A673 (cell line): ENCODE data around the gene WDR82. TPM values are rescaled to one million over a fixed set of nuclear protein-coding genes. Genes with fewer than 3 reads are reported as not detected.

Experiments
- BruUV-seq: library from RNA; stranded (reverse); fragments of 400-500 nt; replicated peaks from 2 replicates; lab custom pipeline; 2021; lab: Mats Ljungman, UMichigan
- CTCF ChIA-PET: fragments of 300-600 bp; sonication (Branson Sonifier 250); formaldehyde crosslinking; loops from one replicate; lab custom pipeline; 2022; ENCODE audit warnings: antibody characterized with exemption; lab: Charles Lee
- POLR2A ChIA-PET: fragments of 300-600 bp; sonication (Branson Sonifier 250); formaldehyde crosslinking; loops from one replicate; lab custom pipeline; 2022; ENCODE audit warnings: antibody characterized with exemption; ENCODE audit not compliant: low non-redundant PET; lab: Charles Lee
- DNase-seq: peaks from one replicate; pipeline ENCODE4 v3.0.0-alpha.2; 2015; ENCODE audit warnings: low spot score
- H3K27ac ChIP-seq: fragments of 200-600 bp; sonication (generic); 2 replicates; pipeline ENCODE4 v1.5.1; 2016; ENCODE audit warnings: mixed run types, low read depth, mild to moderate bottlenecking, mixed read lengths, antibody characterized with exemption, low read length; ENCODE audit not compliant: poor library complexity, severe bottlenecking
- H3K27me3 ChIP-seq: fragments of 200-600 bp; sonication (generic); replicated peaks from 2 replicates; pipeline ENCODE4 v1.6.1; 2017; ENCODE audit warnings: mixed run types, low read depth, mild to moderate bottlenecking, mixed read lengths, antibody characterized with exemption, low read length; ENCODE audit not compliant: insufficient read depth, poor library complexity
- H3K36me3 ChIP-seq: fragments of 200-600 bp; sonication (generic); 2 replicates; pipeline ENCODE4 v1.6.1; 2016; ENCODE audit warnings: mixed run types, mild to moderate bottlenecking, mixed read lengths, antibody characterized with exemption, low read length; ENCODE audit not compliant: insufficient read depth, poor library complexity, severe bottlenecking
- H3K4me1 ChIP-seq: fragments of 200-600 bp; sonication (generic); 2 replicates; pipeline ENCODE4 v1.6.1; 2017; ENCODE audit warnings: mixed run types, mild to moderate bottlenecking, mixed read lengths, antibody characterized with exemption, low read length; ENCODE audit not compliant: insufficient read depth, poor library complexity, severe bottlenecking
- H3K4me3 ChIP-seq: fragments of 200-600 bp; sonication (generic); 2 replicates; pipeline ENCODE4 v1.5.1; 2016; ENCODE audit warnings: low read depth, mixed run types, mild to moderate bottlenecking, mixed read lengths, low read length; ENCODE audit not compliant: poor library complexity, severe bottlenecking
- H3K9me3 ChIP-seq: fragments of 200-600 bp; sonication (generic); 2 replicates; pipeline ENCODE4 v1.6.1; 2016; ENCODE audit warnings: mixed run types, low read depth, mild to moderate bottlenecking, mixed read lengths, antibody characterized with exemption, low read length; ENCODE audit not compliant: poor library complexity, severe bottlenecking
- CTCF ChIP-seq: fragments of 300-800, 200-600 bp; sonication (generic); conservative IDR thresholded peaks from 2 replicates; pipeline ENCODE4 v1.5.1; 2017; ENCODE audit warnings: low read depth, mild to moderate bottlenecking, antibody characterized with exemption, low read length, moderate library complexity, mixed read lengths
- EZH2 ChIP-seq: fragments of 200-600 bp; sonication (generic); IDR thresholded peaks from 2 replicates; pipeline ENCODE4 v1.6.1; 2017; ENCODE audit warnings: borderline replicate concordance, low read depth, mild to moderate bottlenecking, mixed read lengths, antibody characterized with exemption, low read length; ENCODE audit not compliant: poor library complexity, severe bottlenecking
- intact Hi-C: fragments of 100-400 bp; cut with micrococcal nuclease; formaldehyde crosslinking; loops from one replicate; pipeline ENCODE4 v1.10.0; 2022; ENCODE audit not compliant: unreplicated experiment
- total RNA-seq: library from RNA; stranded (reverse); gene quantifications from 2 replicates; pipeline ENCODE4 v1.2.3, GENCODE V29; 2021

The WDR82 gene
- total RNA-seq, 1 experiment from 2014 or later: 54.3 TPM

GRCh38 chr3:52215351-52215750, 63.1 kb downstream of the WDR82 start:
- no TSS peak for BruUV-seq
- POLR2A ChIA-PET: no interaction called here
- H3K9me3 ChIP-seq: no peaks in the 10 kb centered on the region
- no peak for TF ChIP-seq EZH2
- TF ChIP-seq CTCF: no peak
- no peaks in the 10 kb centered on the region for H3K27me3 ChIP-seq
- H3K27ac ChIP-seq: no peak overlapping the region
- DNase-seq: no peak
- H3K4me1 ChIP-seq: no peaks in the 10 kb centered on the region
- H3K36me3 ChIP-seq: peaks cover 22% of the 10 kb centered on the region
- intact Hi-C loops: no loop called here
- no peak overlapping the region for H3K4me3 ChIP-seq
- CTCF ChIA-PET: no interaction called here

GRCh38 chr3:52213901-52214300, 64.5 kb downstream of the WDR82 start:
- no peak overlapping the region for H3K4me3 ChIP-seq
- no peaks in the 10 kb centered on the region for H3K4me1 ChIP-seq
- intact Hi-C loops: no loop called here
- no peaks in the 10 kb centered on the region for H3K27me3 ChIP-seq
- no peak for DNase-seq
- no peaks in the 10 kb centered on the region for H3K9me3 ChIP-seq
- CTCF ChIA-PET: no interaction called here
- TF ChIP-seq EZH2 (no peak), CTCF (no peak)
- H3K36me3 ChIP-seq: peaks cover 22% of the 10 kb centered on the region
- POLR2A ChIA-PET: no interaction called here
- BruUV-seq: no TSS peak
- H3K27ac ChIP-seq: no peak overlapping the region

GRCh38 chr3:52213005-52213404, 65.4 kb downstream of the WDR82 start:
- Histone ChIP-seq H3K4me1 (no peaks in the 10 kb centered on the region), H3K9me3 (no peaks in the 10 kb centered on the region), H3K27me3 (no peaks in the 10 kb centered on the region), H3K36me3 (peaks cover 28% of the 10 kb centered on the region), H3K4me3 (no peak overlapping the region), H3K27ac (no peak overlapping the region)
- ChIA-PET POLR2A (no interaction called here), CTCF (no interaction called here)
- BruUV-seq: no TSS peak
- no peak for DNase-seq
- TF ChIP-seq CTCF: no peak
- no peak for TF ChIP-seq EZH2
- intact Hi-C loops: no loop called here
